Activated naive CD4-positive, alpha-beta T cell treated with anti-CD3 and anti-CD28 coated beads, Interleukin-2, amount 10 ng/mL, durations not matched to agents 7 days and 5 days (primary cell): ENCODE results near the gene GSTCD.
"Not testable (repeated sequence)": the region's sequence is repeated elsewhere in the genome, so short reads cannot be mapped to it uniquely, and the experiment has no call there.

Experiments
- CTCF ChIA-PET: fragments of 350-600 bp; sonication (Branson Sonifier 250); formaldehyde crosslinking; loops from one replicate; lab custom pipeline; 2021; ENCODE audit warnings: antibody characterized with exemption; lab: Charles Lee
- DNase-seq: peaks from one replicate; pipeline ENCODE4 v3.0.0-alpha.2; 2020
- H3K27ac Mint-ChIP-seq: one replicate; pipeline ENCODE4 v1.8.0; 2021; ENCODE audit warnings: mild to moderate bottlenecking, moderate library complexity, mixed read lengths
- H3K27me3 Mint-ChIP-seq: one replicate; pipeline ENCODE4 v1.8.0; 2021; ENCODE audit warnings: mild to moderate bottlenecking, mixed read lengths
- H3K36me3 Mint-ChIP-seq: one replicate; pipeline ENCODE4 v1.8.0; 2021; ENCODE audit warnings: mixed read lengths
- H3K4me1 Mint-ChIP-seq: one replicate; pipeline ENCODE4 v1.8.0; 2021; ENCODE audit warnings: mixed read lengths
- H3K4me3 Mint-ChIP-seq: one replicate; pipeline ENCODE4 v1.8.0; 2021; ENCODE audit warnings: mild to moderate bottlenecking, moderate library complexity, mixed read lengths
- H3K9me3 Mint-ChIP-seq: one replicate; pipeline ENCODE4 v1.8.0; 2021; ENCODE audit warnings: mixed read lengths

GSTCD gene

DNA sequence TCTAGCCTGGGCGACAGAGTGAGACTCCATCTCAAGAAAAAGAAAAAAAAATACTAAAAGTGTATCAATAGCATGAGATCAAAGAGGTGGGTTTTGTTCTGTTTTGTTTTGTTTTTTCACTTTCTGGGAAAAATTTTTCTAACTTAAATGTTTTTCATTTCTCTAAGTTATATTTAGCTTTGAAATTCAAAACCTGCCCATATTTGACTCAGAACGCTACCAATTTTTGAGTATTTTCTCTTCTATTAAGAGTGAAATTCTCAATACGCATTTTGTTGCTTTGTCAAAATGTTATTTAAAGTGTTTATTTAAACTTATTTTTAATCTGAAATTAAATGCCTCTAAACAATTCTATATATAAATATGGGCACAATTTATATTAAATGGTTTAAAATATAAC is 39.6 kb downstream of the GSTCD start:
- Mint-ChIP-seq H3K27me3 (no peaks in the 10 kb centered on the region), H3K4me1 (no peaks in the 10 kb centered on the region), H3K36me3 (peaks cover 2% of the 10 kb centered on the region), H3K27ac (no peak overlapping the region), H3K4me3 (no peak overlapping the region), H3K9me3 (no peaks in the 10 kb centered on the region)
- CTCF ChIA-PET, result no interaction called here
- no peak for DNase-seq

DNA sequence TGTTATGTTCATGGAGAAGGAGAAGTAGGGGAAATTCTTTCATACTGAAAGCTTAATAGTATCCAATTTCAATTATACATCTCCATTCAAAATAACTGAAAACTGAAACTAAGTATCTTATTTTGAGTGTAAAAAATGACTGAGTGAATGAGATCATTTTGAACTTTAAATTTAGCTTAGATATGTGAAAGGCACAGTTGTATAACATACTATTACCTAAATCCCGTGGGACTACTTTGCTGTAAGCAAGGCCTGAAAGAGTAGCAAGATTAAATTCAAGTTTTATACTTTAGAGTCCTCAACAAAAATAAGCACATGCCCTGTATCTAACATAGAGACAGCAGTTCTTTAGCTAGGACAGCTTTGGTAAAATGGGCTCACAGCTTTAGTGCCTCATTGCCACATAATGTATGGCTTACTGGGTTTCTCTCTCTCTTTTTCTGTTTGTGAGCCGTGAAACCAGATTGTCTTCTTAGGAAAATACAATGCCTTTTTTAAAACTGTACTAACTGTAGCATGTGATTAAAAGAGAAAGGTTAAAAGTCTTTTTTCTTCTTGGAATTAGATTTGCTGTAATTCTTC is 43.2 kb downstream of the GSTCD start:
- no peak for DNase-seq
- Mint-ChIP-seq H3K27ac (no peak overlapping the region), H3K4me3 (no peak overlapping the region), H3K36me3 (peaks cover 2% of the 10 kb centered on the region), H3K4me1 (no peaks in the 10 kb centered on the region), H3K9me3 (no peaks in the 10 kb centered on the region), H3K27me3 (no peaks in the 10 kb centered on the region)
- CTCF ChIA-PET, result no interaction called here

DNA sequence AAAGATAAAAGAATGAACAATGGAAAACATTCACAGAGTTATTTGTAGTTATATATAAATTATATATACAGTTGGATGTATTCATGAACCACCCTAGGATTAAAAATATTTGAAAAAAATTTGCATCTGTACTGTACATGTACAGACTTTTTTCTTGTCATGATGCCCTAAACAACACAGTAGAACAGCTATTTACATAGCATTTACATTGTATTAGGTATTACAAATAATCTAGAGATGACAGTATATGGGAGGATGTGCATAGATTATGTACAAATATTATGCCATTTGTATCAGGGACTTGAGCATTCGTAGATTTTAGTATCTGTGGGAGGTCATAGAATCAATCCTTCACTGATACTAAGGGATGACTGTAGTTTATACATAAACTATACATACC is 44.8 kb downstream of the GSTCD start:
- no peak overlapping the region for H3K27ac Mint-ChIP-seq
- CTCF ChIA-PET, result interaction anchor here (0.7 kb wide), 1 partner anchor 1916 kb away, joined by 3 read pairs; no protein-coding TSS in a partner anchor
- no peaks in the 10 kb centered on the region for H3K9me3 Mint-ChIP-seq
- no peaks in the 10 kb centered on the region for H3K27me3 Mint-ChIP-seq
- DNase-seq, result no peak
- H3K4me3 Mint-ChIP-seq, result no peak overlapping the region
- H3K36me3 Mint-ChIP-seq, result no peaks in the 10 kb centered on the region
- no peaks in the 10 kb centered on the region for H3K4me1 Mint-ChIP-seq

DNA sequence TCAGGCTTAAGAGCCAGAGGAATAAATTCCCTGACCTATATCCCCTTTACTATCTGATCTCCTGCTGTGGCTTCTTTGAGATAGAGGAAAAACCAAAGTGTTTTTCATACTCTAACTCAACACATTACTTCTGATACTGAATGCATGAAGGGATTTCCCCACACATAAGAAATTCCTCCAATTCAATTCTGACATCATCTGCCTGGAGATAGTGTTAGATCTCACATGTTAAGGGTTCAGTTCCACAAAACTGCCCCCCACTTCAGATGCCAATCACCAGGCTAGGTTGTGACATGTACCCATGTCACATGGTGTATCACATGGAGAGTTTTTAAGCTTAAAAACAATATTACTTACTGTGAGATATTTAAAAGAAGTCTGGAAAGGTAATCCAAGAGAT is 46.8 kb downstream of the GSTCD start:
- H3K9me3 Mint-ChIP-seq, result no peaks in the 10 kb centered on the region
- H3K27ac Mint-ChIP-seq, result no peak overlapping the region
- no peaks in the 10 kb centered on the region for H3K27me3 Mint-ChIP-seq
- H3K4me3 Mint-ChIP-seq, result no peak overlapping the region
- no peaks in the 10 kb centered on the region for H3K4me1 Mint-ChIP-seq
- CTCF ChIA-PET, result no interaction called here
- DNase-seq, result no peak
- H3K36me3 Mint-ChIP-seq, result no peaks in the 10 kb centered on the region

DNA sequence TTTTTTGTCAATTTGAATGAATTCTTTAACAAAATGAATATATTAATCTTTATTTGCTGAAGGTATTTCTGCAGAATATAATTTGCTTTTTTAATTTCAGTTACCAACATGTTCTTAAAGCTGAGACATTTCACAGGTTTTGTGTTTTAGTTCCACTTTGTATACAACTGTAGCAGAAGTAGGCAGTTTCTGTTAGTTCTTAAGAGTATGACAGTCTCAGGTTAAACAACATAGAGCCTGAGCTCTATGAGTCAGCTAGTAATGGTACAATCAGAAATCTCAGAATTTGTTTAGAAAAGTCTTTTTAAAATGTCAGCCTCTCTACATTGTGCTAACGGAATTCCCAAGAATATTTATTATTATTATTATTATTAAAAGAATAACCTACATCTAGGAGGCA is 50.4 kb downstream of the GSTCD start:
- H3K36me3 Mint-ChIP-seq, result no peaks in the 10 kb centered on the region
- H3K9me3 Mint-ChIP-seq, result no peaks in the 10 kb centered on the region
- no peaks in the 10 kb centered on the region for H3K27me3 Mint-ChIP-seq
- CTCF ChIA-PET, result interaction anchor here (0.6 kb wide), 1 partner anchor 48 kb away, joined by 3 read pairs; no protein-coding TSS in a partner anchor
- H3K4me1 Mint-ChIP-seq, result no peaks in the 10 kb centered on the region
- no peak overlapping the region for H3K27ac Mint-ChIP-seq
- DNase-seq, result no peak
- no peak overlapping the region for H3K4me3 Mint-ChIP-seq

DNA sequence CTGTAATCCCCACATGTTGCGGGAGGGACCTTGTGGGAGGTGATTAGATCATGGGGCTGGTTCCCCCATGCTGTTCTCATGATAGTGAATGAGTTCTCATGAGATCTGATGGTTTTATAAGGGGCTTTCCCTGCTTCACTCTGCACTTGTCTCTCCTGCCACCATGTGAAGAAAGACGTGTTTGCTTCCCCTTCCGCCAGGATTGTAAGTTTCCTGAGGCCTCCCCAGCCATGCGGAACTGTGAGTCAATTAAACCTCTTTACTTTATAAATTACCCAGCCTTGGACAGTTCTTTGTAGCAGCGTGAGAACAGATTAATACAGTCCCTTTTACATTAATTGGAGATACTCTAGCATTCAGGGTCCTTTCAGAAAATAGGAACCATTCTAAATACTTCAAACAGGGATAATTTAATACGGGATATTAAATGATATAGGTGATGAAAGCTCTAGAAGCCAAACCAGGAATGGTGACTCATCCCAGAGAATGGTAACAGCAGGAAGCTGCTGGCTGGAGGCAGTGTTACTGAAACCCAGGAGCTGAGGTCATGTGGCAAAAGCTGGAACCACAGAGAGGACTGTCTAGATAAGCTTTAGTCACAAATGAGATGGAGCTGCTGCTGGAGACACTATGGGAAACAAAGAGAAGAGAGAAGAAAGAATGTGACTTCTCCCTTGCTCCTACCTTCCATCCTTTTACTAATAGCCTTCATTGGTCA is 57.3 kb downstream of the GSTCD start:
- Mint-ChIP-seq H3K4me1 (no peaks in the 10 kb centered on the region), H3K27me3 (no peaks in the 10 kb centered on the region), H3K27ac (no peak overlapping the region), H3K4me3 (no peak overlapping the region), H3K9me3 (peaks cover 6% of the 10 kb centered on the region), H3K36me3 (peaks cover under 1% of the 10 kb centered on the region)
- CTCF ChIA-PET, result no interaction called here
- DNase-seq, result no peak

DNA sequence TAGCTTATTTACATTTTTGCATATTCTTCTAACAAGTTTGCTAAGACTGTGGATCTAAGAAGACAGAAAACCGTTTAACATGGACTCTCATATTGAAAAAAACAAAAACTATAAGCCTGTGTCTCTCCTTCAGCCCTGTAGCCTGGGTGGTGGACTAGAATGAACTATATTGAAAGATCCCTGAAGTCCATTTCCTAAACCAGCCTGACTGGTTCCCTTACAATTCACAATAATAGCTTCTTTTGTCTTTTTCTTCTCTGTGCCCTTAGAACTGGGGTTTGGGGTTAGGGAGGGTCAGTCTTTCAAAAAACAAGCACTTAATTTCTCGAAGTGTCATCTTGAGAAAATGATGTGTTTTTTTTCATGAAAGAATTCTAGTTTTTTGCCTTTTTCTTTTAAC is 59.0 kb downstream of the GSTCD start:
- Mint-ChIP-seq H3K27me3 (no peaks in the 10 kb centered on the region), H3K36me3 (peaks cover 2% of the 10 kb centered on the region), H3K4me1 (no peaks in the 10 kb centered on the region), H3K4me3 (no peak overlapping the region), H3K27ac (no peak overlapping the region), H3K9me3 (peaks cover 13% of the 10 kb centered on the region)
- DNase-seq, result no peak
- CTCF ChIA-PET, result no interaction called here

DNA sequence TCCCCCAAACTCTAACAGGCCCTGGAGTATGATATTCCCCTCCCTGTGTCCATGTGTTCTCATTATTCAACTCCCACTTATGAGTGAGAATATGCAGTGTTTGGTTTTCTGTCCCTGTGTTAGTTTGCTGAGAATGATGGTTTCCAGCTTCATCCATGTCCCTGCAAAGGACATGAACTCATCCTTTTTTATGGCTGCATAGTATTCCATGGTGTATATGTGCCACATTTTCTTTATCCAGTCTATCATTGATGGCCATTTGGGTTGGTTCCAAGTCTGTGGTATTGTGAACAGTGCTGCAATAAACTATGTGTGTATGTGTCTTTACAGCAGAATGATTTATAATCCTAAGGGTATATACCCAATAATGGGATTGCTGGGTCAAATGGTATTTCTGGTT is 61.9 kb downstream of the GSTCD start:
- H3K9me3 Mint-ChIP-seq, result peaks cover 13% of the 10 kb centered on the region
- H3K4me3 Mint-ChIP-seq, H3K4me1 Mint-ChIP-seq, CTCF ChIA-PET, H3K27ac Mint-ChIP-seq, H3K36me3 Mint-ChIP-seq, H3K27me3 Mint-ChIP-seq, DNase-seq: not testable (repeated sequence)

DNA sequence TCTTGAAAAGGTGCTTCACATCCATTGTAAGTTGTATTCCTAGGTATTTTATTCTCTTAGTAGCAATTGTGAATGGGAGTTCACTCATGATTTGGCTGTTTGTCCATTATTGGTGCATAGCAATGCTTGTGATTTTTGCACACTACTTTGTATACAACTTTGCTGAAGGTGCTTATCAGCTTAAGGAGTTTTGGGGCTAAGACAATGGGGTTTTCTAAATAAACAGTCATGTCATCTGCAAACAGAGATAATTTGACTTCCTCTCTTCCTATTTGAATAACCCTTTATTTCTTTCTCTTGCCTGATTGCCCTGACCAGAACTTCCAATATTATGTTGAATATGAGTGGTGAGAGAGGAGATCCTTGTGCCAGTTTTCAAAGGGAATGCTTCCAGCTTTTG is 63.5 kb downstream of the GSTCD start:
- H3K9me3 Mint-ChIP-seq, result peaks cover 13% of the 10 kb centered on the region
- H3K27me3 Mint-ChIP-seq, H3K36me3 Mint-ChIP-seq, H3K4me1 Mint-ChIP-seq, DNase-seq, CTCF ChIA-PET, H3K4me3 Mint-ChIP-seq, H3K27ac Mint-ChIP-seq: not testable (repeated sequence)

DNA sequence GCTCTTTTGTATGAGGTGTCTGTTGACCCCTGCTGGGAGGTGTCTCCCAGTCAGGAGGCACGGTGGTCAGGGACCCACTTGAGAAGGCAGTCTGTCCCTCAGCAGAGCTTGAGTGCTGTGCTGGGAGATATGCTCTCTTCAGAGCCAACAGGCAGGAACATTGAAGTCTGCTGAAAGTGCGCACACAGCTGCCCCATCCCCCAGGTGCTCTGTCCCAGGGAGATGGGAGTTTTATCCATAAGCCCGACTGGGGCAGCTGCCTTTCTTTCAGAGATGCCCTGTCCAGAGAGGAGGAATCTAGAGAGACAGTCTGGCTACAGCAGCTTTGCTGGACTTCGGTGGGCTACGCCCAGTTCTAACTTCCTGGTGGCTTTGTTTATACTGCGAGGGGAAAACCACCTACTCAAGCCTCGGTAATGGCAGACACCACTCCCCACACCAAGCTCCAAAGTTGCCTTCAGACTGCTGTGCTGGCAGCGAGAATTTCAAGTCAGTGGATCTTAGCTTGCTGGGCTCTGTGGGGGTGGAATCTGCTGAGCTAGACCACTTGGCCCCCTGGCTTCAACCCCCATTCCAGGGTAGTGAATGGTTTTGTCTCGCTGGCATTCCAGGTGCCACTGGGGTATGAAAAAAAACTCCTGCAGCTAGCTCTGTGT is 67.3 kb downstream of the GSTCD start:
- H3K4me1 Mint-ChIP-seq, H3K9me3 Mint-ChIP-seq, H3K27me3 Mint-ChIP-seq, H3K4me3 Mint-ChIP-seq, H3K27ac Mint-ChIP-seq, DNase-seq, H3K36me3 Mint-ChIP-seq, CTCF ChIA-PET: not testable (repeated sequence)

DNA sequence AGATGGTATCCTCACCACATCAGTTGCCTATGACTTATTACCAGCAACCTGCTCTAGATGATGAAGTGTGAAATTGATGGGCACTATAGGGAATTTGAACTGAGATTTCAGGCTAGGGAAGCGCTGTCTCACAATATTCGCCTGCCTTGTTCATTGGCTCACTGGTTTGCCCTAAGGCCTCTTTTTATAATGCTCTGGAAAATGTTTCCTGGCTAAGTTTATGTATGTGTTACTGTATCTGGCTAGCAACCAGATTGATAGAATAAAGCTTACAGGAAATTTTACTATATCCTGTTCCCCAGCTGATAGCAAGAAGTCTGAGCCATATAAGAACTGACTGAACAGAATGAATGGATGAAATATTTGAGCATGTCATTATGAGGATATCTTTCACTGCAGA is 71.6 kb downstream of the GSTCD start:
- DNase-seq, result no peak
- no peaks in the 10 kb centered on the region for H3K9me3 Mint-ChIP-seq
- CTCF ChIA-PET, result no interaction called here

DNA sequence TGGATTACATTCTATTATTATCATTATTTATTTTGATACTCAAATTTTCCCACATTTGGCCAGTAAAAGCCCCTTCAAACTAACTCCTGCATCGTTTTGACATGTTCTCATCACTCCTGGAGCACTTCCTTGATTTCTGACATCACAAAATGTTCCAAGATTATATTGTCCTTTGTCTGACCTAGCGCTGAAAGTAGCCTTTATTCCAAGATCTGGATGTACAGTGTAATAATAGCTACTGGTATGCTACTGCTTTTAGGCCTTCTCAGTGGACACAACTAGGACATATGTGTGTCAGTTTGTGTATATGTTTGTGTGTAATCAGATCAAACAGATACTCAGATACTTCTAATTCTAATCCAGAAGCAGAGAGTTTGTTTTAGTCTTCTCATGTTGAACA is 76.2 kb downstream of the GSTCD start:
- Mint-ChIP-seq H3K4me1 (no peaks in the 10 kb centered on the region), H3K27ac (no peak overlapping the region), H3K36me3 (no peaks in the 10 kb centered on the region), H3K4me3 (no peak overlapping the region), H3K27me3 (no peaks in the 10 kb centered on the region), H3K9me3 (no peaks in the 10 kb centered on the region)
- DNase-seq, result no peak
- CTCF ChIA-PET, result no interaction called here

More for the DNA sequence above, 71.6 kb downstream of the GSTCD start:
- Mint-ChIP-seq H3K27me3 (no peaks in the 10 kb centered on the region), H3K4me3 (no peak overlapping the region), H3K36me3 (peaks cover 2% of the 10 kb centered on the region), H3K27ac (no peak overlapping the region), H3K4me1 (no peaks in the 10 kb centered on the region)

DNA sequence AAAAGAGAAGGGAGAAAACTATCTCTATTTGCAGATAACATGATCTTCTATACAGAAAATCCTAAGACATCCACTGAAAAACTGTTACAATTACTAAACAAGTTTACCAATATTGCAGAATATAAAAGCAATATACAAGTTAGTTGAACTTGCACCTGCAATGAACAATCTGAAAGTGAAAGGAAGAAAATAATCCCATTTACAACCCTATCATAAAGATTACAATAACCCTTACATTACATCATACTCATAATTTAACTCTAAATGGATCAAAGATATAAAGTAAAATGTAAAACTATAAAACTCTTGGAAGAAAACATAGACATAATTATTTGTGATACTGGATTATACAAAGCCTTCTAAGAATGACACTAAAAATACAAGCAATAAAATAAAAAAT is 77.2 kb downstream of the GSTCD start:
- no peaks in the 10 kb centered on the region for H3K27me3 Mint-ChIP-seq

DNA sequence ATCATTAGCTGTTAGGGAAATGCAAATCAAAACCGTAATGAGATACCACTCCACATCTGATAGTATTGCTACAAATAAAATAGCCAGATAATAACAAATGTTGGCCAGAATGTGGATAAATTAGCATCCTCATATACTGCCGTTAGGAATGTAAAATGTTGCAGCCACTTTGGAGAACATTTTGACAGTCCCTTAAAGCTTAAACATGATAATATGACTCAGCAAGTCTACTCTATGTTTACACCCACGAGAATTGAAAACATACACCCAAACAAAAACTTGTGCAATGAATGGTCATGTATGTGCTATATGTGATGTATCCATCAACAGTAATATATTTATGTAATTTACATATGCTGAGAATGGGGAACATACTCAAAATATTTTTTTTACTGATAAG is 78.2 kb downstream of the GSTCD start:
- Mint-ChIP-seq H3K36me3 (no peaks in the 10 kb centered on the region), H3K9me3 (no peaks in the 10 kb centered on the region), H3K27me3 (no peaks in the 10 kb centered on the region), H3K4me3 (no peak overlapping the region), H3K4me1 (no peaks in the 10 kb centered on the region), H3K27ac (no peak overlapping the region)
- DNase-seq, result no peak
- CTCF ChIA-PET, result no interaction called here

More for the DNA sequence above, 77.2 kb downstream of the GSTCD start:
- Mint-ChIP-seq H3K36me3 (no peaks in the 10 kb centered on the region), H3K27ac (no peak overlapping the region), H3K4me3 (no peak overlapping the region), H3K9me3 (no peaks in the 10 kb centered on the region), H3K4me1 (no peaks in the 10 kb centered on the region)
- no peak for DNase-seq
- CTCF ChIA-PET, result no interaction called here

DNA sequence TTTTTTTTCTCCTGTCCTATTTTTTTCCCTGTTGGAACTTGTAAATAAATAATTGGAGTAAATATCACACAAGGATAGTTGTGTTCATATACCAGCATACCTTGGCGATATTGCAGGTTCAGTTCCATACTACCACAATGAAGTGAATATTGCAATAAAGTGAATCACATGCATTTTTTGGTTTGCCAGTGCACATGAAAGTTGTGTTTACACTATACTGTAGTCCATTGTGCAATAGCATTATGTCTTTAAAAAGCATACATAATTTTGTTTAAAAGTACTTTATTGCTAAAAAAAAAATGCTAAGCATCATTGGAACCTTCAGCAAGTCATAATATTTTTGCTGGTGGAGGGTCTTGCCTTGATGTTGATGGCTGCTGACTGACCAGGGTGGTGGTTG is 88.6 kb downstream of the GSTCD start:
- DNase-seq, result no peak
- Mint-ChIP-seq H3K27me3 (no peaks in the 10 kb centered on the region), H3K4me1 (no peaks in the 10 kb centered on the region), H3K27ac (no peak overlapping the region), H3K36me3 (peaks cover 2% of the 10 kb centered on the region), H3K4me3 (no peak overlapping the region), H3K9me3 (no peaks in the 10 kb centered on the region)
- CTCF ChIA-PET, result no interaction called here
